HEK293 (cell line): ENCODE data around the gene MCM10.

Experiments used
- CTCF ChIA-PET: fragments of 350-600 bp; formaldehyde crosslinking; extraction: SDS; loops from one replicate; lab custom pipeline; 2021; ENCODE audit warnings: antibody characterized with exemption; lab: Yijun Ruan, JAX
- POLR2A ChIA-PET: fragments of 300-600 bp; formaldehyde crosslinking; extraction: SDS; loops from one replicate; lab custom pipeline; 2020; ENCODE audit warnings: antibody characterized with exemption, inconsistent platforms; lab: Yijun Ruan, JAX
- H3K27ac ChIP-seq: fragments of 200-500 bp; sonication (Bioruptor generic); 2 replicates; pipeline ENCODE4 v1.5.1; 2014; ENCODE audit warnings: low read depth, low read length, control low read depth, inconsistent platforms; ENCODE audit errors: extremely low read depth
- H3K36me3 ChIP-seq, 2 experiments: fragments of 200-500 bp in 1 of 2; sonication (Bioruptor generic) in 1 of 2; 1 replicate in 1 of 2; 2 replicates in 1 of 2; pipeline ENCODE4 v1.5.1; 2014 to 2017; ENCODE audit warnings: inconsistent platforms in 2 of 2, low read length in 2 of 2; ENCODE audit not compliant: control insufficient read depth in 2 of 2, insufficient read depth in 1 of 2
- H3K4me1 ChIP-seq: fragments of 200-500 bp; sonication (Bioruptor generic); 2 replicates; pipeline ENCODE4 v1.5.1; 2014; ENCODE audit warnings: mild to moderate bottlenecking, low read length, inconsistent platforms; ENCODE audit not compliant: control insufficient read depth, insufficient read depth
- H3K4me3 ChIP-seq: 2 replicates; pipeline ENCODE4 v1.5.1; 2011; ENCODE audit warnings: low read depth, mild to moderate bottlenecking, control low read depth, low read length, moderate library complexity
- H3K9me3 ChIP-seq: fragments of 200-500 bp; sonication (Bioruptor generic); 2 replicates; pipeline ENCODE4 v1.5.1; 2014; ENCODE audit warnings: low read depth, low read length, inconsistent platforms; ENCODE audit not compliant: control insufficient read depth, insufficient read depth
- KLF10 ChIP-seq: fragments of 450-650 bp; IDR thresholded peaks from 2 replicates; pipeline ENCODE4 v1.5.1; 2018; ENCODE audit warnings: missing biosample characterization, mild to moderate bottlenecking, missing genetic modification characterization
- SALL2 ChIP-seq: fragments of 450-650 bp; formaldehyde crosslinking; IDR thresholded peaks from 2 replicates; pipeline ENCODE4 v1.5.0; 2017; ENCODE audit warnings: missing biosample characterization, mild to moderate bottlenecking, missing genetic modification characterization, borderline replicate concordance
- SETDB1 ChIP-seq: IDR thresholded peaks from one replicate; pipeline ENCODE4 v1.6.1; 2017; ENCODE audit warnings: mild to moderate bottlenecking, low read length, moderate library complexity, mixed read lengths; ENCODE audit not compliant: insufficient read length
- TRIM28 ChIP-seq: IDR thresholded peaks from 2 replicates; pipeline ENCODE4 v1.6.1; 2011; ENCODE audit warnings: low read length, control low read depth, borderline replicate concordance
- ZEB2 ChIP-seq: fragments of 450-650 bp; formaldehyde crosslinking; IDR thresholded peaks from 2 replicates; pipeline ENCODE4 v1.5.1; 2016; ENCODE audit warnings: missing biosample characterization, missing genetic modification characterization
- ZFP37 ChIP-seq: fragments of 450-650 bp; formaldehyde crosslinking; IDR thresholded peaks from 2 replicates; pipeline ENCODE4 v1.5.1; 2016; ENCODE audit warnings: missing biosample characterization, missing genetic modification characterization
- ZNF211 ChIP-seq: fragments of 450-650 bp; formaldehyde crosslinking; IDR thresholded peaks from 2 replicates; pipeline ENCODE4 v1.5.1; 2016; ENCODE audit warnings: low read depth, missing biosample characterization, missing genetic modification characterization
- ZNF433 ChIP-seq: fragments of 450-650 bp; formaldehyde crosslinking; IDR thresholded peaks from 2 replicates; pipeline ENCODE4 v1.5.1; 2016; ENCODE audit warnings: missing biosample characterization, missing genetic modification characterization, low read depth
- ZNF529 ChIP-seq: fragments of 450-650 bp; formaldehyde crosslinking; IDR thresholded peaks from 2 replicates; pipeline ENCODE4 v1.5.1; 2017; ENCODE audit warnings: missing genetic modification characterization, missing biosample characterization; ENCODE audit not compliant: insufficient replicate concordance
- ZNF654 ChIP-seq: fragments of 450-650 bp; formaldehyde crosslinking; IDR thresholded peaks from 2 replicates; pipeline ENCODE4 v1.5.1; 2016; ENCODE audit warnings: low read depth, missing biosample characterization, missing genetic modification characterization
- ZNF792 ChIP-seq: fragments of 450-650 bp; formaldehyde crosslinking; IDR thresholded peaks from 2 replicates; pipeline ENCODE4 v1.5.1; 2016; ENCODE audit warnings: missing biosample characterization, missing genetic modification characterization
- ZXDB ChIP-seq: fragments of 450-650 bp; formaldehyde crosslinking; IDR thresholded peaks from 2 replicates; pipeline ENCODE4 v1.5.1; 2016; ENCODE audit warnings: missing biosample characterization, missing genetic modification characterization
- TF ChIP-seq, protein P1 (sequence below): fragments of 450-650 bp; formaldehyde crosslinking; IDR thresholded peaks from 2 replicates; pipeline ENCODE4 v1.5.1; 2016; ENCODE audit warnings: missing biosample characterization, missing genetic modification characterization, low read depth
- TF ChIP-seq, protein P2 (sequence below): fragments of 450-650 bp; formaldehyde crosslinking; IDR thresholded peaks from 2 replicates; pipeline ENCODE4 v1.5.1; 2017; ENCODE audit warnings: missing biosample characterization, missing genetic modification characterization
- TF ChIP-seq, protein P3 (sequence below): fragments of 450-650 bp; formaldehyde crosslinking; IDR thresholded peaks from 2 replicates; pipeline ENCODE4 v1.5.1; 2016; ENCODE audit warnings: missing biosample characterization, missing genetic modification characterization

The MCM10 gene

DNA sequence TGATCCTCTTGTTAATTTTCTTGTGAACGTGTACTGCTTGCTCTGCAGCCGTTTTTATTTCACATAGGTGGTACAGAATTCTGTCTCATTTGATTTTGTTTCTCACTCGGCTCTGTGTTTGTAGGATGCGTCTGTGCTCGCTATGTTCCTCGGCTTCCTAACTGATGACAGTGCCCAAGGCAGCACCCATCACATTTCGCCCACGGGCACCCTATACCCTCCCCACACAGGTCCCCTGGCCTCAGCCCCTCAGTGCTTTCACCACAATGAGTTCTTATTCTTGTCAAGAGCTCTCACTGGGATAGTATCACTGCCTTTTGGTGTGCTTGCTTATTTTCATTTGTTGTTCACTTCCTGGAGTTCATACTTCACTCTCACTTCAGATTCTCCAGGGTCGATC, 44.7 kb downstream of the MCM10 start:
- ChIA-PET CTCF (interaction anchor here (0.6 to 1.8 kb wide), 5 partner anchors 12 to 488 kb away, joined by 3 to 16 read pairs (median 4); no protein-coding TSS in a partner anchor), POLR2A (no interaction called here)
- TF ChIP-seq KLF10 (tag by site-specific recombination) (no peak), ZNF433 (tag by site-specific recombination) (no peak), ZNF792 (tag by site-specific recombination) (no peak), ZNF211 (tag by site-specific recombination) (no peak), ZXDB (tag by site-specific recombination) (no peak)
- TF ChIP-seq, protein P1, sequence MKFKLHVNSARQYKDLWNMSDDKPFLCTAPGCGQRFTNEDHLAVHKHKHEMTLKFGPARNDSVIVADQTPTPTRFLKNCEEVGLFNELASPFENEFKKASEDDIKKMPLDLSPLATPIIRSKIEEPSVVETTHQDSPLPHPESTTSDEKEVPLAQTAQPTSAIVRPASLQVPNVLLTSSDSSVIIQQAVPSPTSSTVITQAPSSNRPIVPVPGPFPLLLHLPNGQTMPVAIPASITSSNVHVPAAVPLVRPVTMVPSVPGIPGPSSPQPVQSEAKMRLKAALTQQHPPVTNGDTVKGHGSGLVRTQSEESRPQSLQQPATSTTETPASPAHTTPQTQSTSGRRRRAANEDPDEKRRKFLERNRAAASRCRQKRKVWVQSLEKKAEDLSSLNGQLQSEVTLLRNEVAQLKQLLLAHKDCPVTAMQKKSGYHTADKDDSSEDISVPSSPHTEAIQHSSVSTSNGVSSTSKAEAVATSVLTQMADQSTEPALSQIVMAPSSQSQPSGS (tag by site-specific recombination), result no peak
- TF ChIP-seq, protein P2, sequence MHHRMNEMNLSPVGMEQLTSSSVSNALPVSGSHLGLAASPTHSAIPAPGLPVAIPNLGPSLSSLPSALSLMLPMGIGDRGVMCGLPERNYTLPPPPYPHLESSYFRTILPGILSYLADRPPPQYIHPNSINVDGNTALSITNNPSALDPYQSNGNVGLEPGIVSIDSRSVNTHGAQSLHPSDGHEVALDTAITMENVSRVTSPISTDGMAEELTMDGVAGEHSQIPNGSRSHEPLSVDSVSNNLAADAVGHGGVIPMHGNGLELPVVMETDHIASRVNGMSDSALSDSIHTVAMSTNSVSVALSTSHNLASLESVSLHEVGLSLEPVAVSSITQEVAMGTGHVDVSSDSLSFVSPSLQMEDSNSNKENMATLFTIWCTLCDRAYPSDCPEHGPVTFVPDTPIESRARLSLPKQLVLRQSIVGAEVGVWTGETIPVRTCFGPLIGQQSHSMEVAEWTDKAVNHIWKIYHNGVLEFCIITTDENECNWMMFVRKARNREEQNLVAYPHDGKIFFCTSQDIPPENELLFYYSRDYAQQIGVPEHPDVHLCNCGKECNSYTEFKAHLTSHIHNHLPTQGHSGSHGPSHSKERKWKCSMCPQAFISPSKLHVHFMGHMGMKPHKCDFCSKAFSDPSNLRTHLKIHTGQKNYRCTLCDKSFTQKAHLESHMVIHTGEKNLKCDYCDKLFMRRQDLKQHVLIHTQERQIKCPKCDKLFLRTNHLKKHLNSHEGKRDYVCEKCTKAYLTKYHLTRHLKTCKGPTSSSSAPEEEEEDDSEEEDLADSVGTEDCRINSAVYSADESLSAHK, result no peak
- Histone ChIP-seq H3K4me3 (no peak overlapping the region), H3K9me3 (no peaks in the 10 kb centered on the region), H3K4me1 (no peaks in the 10 kb centered on the region), H3K36me3 (peaks cover 37 to 89% of the 10 kb centered on the region in 2 experiments), H3K27ac (no peak overlapping the region)

DNA sequence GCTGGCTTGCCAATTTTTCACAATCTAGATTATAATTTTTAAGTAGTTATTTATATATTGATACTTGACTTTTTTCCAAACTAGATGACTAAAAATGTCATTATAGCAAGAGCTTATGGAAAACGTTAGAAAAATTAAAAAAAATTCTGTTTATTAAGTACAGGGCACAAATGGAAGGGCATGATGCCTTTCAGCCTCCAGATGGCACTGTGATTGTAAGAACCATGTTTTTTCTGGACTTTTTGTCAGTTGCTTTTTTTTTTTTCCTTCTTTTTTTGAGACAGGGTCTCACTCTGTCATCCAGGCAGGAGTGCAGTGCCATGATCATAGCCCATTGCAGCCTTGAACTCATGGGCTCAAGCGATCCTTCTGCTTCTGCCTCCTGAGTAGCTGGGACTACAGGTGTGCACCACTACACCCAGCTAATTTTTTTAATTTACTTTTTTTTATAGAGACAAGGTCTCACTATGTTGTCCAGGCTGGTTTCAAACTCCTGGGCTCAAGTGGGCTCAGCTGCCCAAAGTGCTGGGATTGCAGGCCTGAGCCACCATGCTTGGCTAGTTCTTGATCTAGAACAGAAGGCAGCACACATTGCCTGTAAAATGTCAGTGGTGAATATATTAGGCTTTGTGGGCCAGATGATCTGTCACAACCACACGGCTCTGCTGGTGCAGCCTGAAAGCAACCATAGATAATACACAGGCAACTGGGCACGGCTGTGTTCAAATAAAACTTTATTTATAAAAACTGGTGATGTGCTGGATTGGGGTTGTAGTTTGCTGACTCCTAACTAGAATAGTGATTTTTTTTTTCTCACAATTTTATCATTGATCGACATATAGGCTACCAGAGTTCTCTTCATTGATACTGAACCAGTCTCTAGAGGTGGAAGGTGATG, 45.4 kb downstream of the MCM10 start:
- CTCF ChIA-PET, result interaction anchor here (0.6 to 1.8 kb wide), 6 partner anchors 12 to 488 kb away, joined by 3 to 16 read pairs (median 4); no protein-coding TSS in a partner anchor
- Histone ChIP-seq H3K4me1 (no peaks in the 10 kb centered on the region), H3K36me3 (peaks cover 41 to 88% of the 10 kb centered on the region in 2 experiments), H3K4me3 (no peak overlapping the region), H3K27ac (no peak overlapping the region), H3K9me3 (no peaks in the 10 kb centered on the region)
- POLR2A ChIA-PET, result no interaction called here
- TF ChIP-seq ZFP37 (tag by site-specific recombination) (no peak), SALL2 (tag by site-specific recombination) (no peak), ZEB2 (tag by site-specific recombination) (no peak), ZNF654 (tag by site-specific recombination) (peak; percentile 29), ZNF529 (tag by site-specific recombination) (no peak)
- TF ChIP-seq, protein P3, sequence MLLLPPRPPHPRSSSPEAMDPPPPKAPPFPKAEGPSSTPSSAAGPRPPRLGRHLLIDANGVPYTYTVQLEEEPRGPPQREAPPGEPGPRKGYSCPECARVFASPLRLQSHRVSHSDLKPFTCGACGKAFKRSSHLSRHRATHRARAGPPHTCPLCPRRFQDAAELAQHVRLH (tag by site-specific recombination), result no peak

DNA sequence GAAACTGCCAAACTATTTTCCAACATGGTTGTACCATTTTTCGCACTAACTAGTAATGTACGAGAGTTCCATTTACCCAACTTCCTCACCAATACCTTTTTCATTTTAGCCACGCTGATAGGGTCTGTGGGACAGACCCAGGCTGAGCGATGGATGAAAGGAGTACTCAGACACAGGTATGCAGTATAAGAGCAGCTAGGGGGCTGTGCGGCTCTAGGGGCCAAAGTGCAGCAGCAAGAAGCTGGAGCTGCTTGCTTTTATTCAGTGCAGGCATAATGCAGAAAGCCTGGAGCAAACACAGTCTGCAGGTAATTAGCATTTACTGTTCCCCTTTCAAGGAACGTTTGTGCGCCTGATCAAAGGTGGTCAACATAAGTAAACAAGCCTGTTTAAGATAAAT, 51.8 kb downstream of the MCM10 start:
- Histone ChIP-seq H3K4me1 (no peaks in the 10 kb centered on the region), H3K4me3 (no peak overlapping the region), H3K9me3 (no peaks in the 10 kb centered on the region), H3K27ac (no peak overlapping the region), H3K36me3 (peaks cover 25 to 53% of the 10 kb centered on the region in 2 experiments)
- ChIA-PET POLR2A (no interaction called here), CTCF (no interaction called here)
- TF ChIP-seq ZXDB (tag by site-specific recombination) (no peak), SETDB1 (peak; percentile 65), TRIM28 (peak; percentile 75; the same call in 1 of the 2 replicates)
